ENCODE measurements around the gene ZNF793.

ZNF793 gene

GRCh38 chr19:37563518-37563917, 56.8 kb downstream of the ZNF793 start:
- intact Hi-C loops (cut with DNase I), result no loop called here

GRCh38 chr19:37564624-37565369, 58.1 kb downstream of the ZNF793 start:
- no peak for DNase-seq
- intact Hi-C loops (cut with DNase I), result no loop called here

More at GRCh38 chr19:37563518-37563917, 56.8 kb downstream of the ZNF793 start:
- DNase-seq, result no peak

GRCh38 chr19:37565370-37565669, 58.6 kb downstream of the ZNF793 start:
- DNase-seq, result no peak
- intact Hi-C loops (cut with DNase I), result no loop called here

GRCh38 chr19:37572203-37572602, 65.5 kb downstream of the ZNF793 start:
- no peak for DNase-seq

GRCh38 chr19:37583340-37583739, 76.6 kb downstream of the ZNF793 start:
- intact Hi-C loops (cut with DNase I), result no loop called here
- no peak for DNase-seq

More at GRCh38 chr19:37572203-37572602, 65.5 kb downstream of the ZNF793 start:
- intact Hi-C loops (cut with DNase I), result no loop called here
